Islet of Langerhans (tissue), 1 donor: ENCODE data around the gene BCL2.
A peak's percentile ranks its signal among the peaks of the same experiment; 100 is the strongest.

ENCODE experiments used
- FAIRE-seq: peaks from one replicate; lab custom pipeline; 2011; peaks lifted over from hg19 to GRCh38; lab: Jason Lieb, UNC

BCL2 gene

DNA sequence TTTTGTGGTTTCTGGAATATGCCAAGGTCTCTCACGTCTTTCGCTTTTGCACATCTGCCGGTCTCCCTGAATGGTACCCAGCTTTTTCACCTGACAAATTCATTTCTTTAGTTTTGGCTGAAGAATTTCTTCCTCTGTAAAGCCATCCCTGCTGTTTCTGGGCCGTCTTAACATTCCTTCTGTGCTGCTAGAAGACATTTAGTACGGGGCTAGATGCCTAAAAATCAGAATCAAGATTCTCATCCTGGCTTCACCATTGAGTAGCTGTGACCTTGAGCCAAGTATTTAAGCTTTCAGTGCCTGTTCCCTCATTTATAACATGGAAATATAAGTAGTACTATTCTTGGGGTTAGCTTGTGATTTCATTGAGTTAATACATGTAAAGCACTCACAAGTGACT is 6.4 kb upstream of the BCL2 start:
- FAIRE-seq, result no peak

DNA sequence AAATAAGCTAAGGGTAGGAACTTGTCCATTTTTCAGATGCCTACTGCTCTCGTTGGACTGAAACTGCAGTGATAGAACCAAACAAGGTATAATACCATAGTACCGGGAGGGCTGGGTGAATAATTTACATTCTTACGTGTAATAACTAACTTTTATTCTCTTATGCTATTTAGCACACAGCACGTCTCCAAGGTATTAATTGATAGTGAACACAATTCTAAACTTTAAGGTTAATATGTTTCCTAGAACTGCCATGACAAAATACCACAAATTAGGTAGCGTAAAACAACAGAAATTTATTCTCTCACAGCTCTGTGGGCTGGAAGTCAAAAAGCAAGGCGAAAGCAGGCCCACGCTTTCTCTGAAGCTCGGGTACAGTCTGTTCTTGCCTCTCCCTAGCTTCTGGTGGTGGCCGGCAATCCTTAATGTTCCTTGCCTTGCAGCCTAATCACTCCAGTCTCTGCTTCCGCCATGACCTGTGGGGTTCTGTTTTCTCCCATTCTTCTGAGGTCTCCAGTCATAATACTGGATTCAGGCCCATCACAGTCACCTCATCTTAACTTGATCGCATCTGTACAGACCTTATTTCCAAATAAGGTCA is 5.6 kb upstream of the BCL2 start:
- no peak for FAIRE-seq

DNA sequence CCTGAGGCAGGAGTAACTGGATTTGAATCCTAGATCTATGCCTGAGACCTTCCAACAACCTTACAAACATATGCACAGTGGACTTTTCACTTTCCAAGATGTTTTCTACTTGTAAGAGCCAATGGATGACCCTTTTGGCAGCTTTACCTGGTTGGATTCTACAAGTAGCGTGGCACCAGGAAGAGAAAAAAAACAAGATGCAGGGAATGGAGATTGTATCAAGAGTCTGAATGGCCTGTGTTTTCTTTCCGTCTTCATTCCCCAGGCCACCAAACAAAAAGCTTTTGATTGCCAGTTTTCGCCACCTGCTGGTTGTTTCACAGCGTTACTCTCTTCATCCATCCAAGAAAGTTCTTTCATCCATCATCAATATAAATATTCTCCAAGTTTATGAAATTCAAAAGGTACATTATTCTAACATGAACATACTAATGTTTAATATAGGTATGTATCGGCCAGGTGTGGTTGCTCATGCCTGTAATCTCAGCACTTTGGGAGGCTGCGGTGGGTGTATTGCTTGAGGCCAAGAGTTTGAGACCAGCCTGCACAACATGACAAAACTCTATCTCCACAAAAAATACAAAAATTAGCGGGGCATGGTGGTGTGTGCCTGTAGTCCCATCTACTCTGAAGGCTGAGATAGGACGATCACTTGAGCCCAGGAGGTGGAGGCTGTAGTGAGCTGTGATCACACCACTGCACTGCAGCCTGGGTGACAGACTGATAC is 3.5 kb upstream of the BCL2 start:
- peak; percentile 49 for FAIRE-seq

DNA sequence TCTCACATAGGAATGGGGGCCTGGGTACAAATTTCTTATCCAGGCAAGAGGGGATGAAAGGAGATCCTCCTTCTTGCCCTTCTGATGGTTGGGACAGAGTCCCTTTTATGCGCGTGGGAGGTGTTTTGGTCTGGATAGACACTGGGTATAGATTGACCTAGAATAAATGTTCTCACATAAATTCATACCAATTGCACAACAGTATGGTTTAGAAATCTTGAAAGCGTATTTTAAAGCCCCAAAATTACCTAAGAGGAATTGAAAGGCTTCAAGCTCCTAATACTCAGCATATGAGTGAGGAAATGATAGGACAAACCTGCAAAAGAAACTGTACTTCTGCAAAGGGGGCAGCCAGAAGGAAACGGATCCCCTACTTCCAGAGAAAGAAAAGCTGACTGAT is 2.6 kb upstream of the BCL2 start:
- FAIRE-seq, result no peak

DNA sequence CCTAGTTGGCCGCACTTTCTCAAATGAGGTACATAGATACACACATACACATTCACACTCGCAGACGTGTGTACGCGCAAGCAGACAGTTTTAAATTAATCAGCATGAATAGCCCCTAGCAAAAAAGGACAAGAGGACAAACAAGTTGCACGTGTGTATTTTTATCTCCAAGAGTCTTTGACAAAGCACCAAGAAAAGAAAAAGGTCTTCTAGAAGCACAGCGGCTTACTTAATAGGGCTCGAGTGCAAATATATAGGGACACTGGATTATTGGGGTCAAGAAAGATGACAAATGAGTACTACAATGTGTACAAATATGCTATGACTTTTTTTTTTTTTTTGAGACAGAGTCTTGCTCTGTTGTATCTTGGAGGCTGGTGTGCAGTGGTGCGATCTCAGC is 1.7 kb upstream of the BCL2 start:
- FAIRE-seq, result no peak

DNA sequence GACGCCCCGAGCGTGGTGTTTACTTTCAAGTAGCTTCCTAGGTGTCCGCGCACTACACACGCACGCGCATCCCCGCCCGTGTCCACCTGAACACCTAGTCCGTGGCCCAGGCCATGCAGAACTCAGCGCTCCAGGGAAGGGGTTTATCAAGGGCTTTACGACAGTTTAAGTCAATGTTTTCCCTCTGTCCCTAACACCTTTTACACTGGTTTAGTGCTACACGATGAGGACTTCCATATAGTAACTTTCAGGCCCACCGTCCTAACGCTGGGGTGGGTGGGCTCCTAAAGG is 1.4 kb upstream of the BCL2 start:
- no peak for FAIRE-seq

DNA sequence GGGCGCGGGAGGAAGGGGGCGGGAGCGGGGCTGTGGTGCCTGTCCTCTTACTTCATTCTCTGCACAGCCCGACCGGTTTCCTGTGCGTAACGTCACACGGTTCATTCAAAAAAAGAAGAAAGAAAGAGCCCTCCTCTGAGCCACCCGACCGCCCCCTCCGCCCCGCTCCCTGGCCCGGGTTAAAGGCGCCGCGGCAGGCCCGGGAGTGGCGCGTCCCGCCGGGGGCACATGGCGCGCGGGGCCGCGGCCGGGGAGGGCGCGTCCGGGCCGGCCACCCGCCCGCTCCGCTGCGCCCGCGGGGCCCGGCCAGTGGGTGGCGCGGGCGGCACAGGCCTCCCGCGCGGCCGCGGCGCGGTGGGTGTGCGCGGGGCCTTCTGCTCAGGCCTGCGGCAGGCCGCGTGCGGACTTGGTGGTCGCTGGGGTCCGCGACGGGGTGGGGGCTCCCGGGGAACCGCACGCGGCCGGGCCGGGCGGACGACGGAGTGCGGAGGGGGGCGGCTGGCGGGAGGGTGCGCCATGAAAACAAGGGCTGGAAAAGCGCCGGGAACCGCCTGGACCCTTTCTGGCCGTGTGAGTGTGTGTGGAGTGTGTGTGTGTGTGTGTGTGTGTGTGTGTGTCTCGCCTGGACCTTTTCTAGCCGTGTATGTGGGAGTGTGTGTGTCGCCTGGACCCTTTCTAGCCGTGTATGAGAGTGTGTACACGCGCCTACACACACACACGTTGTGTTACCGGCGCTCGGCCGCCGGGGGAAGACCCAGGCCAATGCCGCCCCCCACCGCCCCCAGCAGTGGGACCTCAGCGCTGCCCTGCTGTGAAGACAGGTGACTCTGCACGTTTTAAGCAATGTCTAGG is 780 bp upstream of the BCL2 start:
- no peak for FAIRE-seq

DNA sequence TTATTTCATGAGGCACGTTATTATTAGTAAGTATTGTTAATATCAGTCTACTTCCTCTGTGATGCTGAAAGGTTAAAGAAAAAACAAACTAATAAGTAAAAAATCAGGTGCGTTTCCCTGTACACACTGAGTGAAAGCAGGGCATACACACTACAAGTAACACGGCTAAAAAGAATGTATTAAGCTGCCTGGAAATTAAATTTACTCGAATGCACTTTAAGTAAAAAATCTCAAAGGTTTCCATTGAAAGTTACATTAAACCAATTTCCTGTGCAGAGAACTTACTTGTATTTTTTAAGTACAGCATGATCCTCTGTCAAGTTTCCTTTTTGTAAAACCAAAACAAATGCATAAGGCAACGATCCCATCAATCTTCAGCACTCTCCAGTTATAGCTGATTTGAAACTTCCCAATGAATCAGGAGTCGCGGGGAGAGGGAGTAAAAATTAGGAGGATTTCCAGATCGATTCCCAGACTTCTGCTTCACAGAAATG is 633 bp downstream of the BCL2 start:
- FAIRE-seq, result no peak

DNA sequence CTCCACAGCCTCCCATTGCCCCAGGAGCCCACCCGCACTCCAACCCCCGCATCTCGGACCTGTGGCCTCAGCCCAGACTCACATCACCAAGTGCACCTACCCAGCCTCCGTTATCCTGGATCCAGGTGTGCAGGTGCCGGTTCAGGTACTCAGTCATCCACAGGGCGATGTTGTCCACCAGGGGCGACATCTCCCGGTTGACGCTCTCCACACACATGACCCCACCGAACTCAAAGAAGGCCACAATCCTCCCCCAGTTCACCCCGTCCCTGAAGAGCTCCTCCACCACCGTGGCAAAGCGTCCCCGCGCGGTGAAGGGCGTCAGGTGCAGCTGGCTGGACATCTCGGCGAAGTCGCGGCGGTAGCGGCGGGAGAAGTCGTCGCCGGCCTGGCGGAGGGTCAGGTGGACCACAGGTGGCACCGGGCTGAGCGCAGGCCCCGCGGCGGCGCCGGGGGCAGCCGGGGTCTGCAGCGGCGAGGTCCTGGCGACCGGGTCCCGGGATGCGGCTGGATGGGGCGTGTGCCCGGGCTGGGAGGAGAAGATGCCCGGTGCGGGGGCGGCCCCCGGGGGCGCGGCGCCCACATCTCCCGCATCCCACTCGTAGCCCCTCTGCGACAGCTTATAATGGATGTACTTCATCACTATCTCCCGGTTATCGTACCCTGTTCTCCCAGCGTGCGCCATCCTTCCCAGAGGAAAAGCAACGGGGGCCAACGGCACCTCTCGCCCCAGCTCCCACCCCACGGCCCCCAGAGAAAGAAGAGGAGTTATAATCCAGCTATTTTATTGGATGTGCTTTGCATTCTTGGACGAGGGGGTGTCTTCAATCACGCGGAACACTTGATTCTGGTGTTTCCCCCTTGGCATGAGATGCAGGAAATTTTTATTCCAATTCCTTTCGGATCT is 1.3 kb downstream of the BCL2 start:
- no peak for FAIRE-seq

DNA sequence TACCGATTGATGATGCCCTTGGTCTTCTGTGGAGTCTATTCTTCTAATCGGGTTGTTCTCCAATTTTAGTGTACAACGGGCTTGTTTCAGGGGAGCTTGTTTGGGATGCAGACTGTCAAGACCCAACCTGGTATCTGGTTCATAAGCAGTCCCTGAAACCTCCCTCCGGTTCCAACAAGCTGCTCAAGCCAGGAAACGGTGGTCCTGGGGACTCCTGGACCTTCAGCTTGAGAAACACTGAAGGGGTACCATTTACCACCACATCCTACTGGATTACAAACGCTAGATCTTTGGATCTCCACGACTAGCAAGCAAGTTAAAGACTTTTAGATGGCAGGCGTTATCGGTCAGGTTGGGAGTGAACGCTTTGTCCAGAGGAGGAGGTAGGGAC is 2.0 kb downstream of the BCL2 start:
- FAIRE-seq, result no peak

DNA sequence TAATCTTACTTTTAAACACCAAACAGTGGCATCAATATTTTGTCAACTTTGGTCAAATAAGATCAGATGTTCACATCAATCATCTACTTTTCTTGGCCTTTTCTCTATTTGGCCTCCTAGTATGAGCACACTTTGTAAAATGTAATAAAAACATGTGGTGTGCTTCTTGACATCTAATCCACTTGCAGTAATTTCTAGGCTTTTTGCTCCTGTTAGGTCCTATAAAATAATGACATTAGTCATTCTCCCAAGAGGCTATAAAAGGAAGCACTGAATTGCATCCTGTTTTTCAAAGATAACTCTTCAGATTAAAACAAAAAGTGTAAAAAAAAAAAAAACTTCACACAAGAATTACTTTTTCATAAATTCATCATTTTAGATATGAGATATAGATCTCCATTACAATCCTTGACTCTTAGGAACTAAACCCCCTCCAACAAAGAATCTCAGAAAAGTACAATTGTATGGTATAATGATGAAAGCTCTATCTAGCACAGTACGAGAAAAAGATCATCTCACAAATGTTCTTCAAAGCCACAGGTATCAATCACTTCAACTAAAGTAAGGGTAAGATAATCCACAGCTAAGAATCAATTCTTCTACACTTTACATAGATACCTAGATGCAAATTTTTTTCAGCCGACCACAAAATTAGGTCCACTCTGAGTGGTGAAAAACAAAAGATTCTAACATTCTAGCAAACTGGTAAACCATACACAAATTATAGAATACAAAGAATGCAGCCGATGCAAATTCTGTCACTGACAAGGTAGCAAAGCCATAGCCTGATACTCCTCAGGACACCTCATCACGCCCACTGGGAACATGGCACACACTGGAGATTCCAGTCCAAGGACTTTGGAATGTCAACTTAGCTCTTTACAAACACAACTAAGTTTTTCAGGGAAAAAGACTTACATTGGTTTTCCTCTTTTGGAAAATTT is 2.7 kb downstream of the BCL2 start:
- peak; percentile 17 for FAIRE-seq

DNA sequence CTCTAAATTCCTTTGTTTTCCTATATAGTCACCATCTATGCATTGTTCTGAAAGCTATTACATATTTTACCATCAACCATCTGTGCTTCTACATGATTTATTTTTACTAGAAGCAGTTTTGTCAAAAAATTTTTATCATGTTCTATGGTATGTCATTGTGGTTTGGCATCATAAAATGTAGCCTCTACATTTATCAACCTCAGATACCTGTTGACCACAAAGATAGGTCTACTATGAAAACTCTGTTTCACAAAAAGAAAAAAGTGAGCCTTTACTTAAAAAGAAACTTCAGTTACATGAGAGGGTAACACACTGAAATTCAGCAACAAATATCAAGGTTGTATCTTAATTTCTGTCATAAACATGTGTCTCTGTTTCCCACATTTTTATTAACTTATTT is 3.7 kb downstream of the BCL2 start:
- FAIRE-seq, result no peak

DNA sequence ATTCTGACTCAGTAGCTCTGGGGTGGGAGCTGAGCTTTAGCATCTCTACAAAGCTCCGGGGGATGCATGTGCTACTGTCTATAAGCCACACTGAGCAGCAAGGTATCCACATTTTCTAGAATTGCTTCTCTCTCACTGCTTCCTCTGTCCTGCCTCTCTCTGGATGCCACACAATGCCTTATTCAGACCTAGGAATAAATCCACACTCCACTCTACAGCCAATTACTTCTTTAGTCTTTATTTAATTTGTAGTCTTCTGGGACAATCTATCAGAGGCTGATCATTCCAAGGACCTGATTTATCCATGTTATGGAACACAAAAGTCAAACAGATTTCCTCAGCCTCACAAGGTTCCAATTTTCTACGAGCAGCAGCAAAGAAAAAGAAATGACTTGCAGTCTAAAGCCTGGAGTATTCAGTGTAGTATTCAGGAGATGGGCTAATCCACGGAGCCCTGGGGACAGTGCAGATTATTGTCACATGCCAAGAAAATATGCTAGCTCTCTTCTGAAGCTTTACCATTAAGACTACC is 4.4 kb downstream of the BCL2 start:
- no peak for FAIRE-seq

DNA sequence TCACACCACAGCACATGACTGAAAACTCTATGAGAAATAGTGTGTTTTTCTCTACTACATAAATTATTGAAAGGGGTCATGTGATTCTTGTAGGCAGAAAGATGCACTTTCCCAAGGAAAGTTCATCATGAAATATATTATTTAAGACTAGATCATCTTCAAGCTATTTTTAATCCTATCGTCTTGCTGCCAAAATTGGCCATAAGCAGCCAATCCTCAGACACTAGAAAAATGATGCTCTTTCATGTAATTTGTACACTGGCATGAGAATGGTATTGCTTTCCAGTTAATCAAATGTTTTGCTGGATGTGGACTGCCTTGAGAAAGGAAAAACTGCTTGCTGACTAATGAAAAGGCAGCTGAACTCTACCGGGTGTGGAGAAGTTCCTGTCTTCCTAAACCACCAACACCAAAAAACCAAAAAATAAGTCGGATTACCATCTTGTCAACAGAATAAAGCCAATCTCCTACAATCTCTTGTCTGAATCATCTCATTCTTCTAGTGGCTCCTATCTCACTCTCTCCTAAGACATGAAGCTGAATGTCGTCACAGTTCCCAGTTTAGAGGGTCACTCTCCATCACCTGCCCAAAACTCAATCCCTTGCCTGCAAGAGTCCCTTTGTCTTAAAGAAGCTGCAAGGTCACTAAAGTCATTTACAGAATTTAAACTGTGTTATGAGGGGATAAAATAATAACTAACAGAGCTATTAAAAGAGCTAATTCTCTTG is 5.3 kb downstream of the BCL2 start:
- no peak for FAIRE-seq

DNA sequence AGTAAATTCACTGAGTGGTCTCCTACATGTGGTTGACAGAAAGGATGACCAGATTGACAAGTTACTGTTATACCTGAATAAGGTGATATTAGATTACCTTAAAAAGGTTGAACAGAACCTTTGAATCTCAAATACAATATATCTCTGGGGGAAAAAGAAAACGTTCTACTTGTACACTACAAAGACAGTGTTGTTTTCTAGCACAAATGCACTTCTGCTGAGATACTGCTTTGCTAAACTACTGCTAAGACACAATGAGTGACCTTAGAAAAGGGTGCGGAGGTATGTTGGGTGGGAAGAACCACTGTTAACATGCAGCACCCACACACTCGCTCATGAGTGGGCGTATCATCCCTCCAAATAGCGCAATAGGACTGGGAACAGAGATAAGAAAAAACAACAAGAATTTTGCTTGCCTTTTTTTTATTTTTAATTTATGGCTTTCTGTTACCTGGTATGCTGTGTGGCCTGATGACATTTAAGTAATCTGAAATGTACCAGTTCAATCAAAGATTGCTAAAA is 6.1 kb downstream of the BCL2 start:
- FAIRE-seq, result no peak

DNA sequence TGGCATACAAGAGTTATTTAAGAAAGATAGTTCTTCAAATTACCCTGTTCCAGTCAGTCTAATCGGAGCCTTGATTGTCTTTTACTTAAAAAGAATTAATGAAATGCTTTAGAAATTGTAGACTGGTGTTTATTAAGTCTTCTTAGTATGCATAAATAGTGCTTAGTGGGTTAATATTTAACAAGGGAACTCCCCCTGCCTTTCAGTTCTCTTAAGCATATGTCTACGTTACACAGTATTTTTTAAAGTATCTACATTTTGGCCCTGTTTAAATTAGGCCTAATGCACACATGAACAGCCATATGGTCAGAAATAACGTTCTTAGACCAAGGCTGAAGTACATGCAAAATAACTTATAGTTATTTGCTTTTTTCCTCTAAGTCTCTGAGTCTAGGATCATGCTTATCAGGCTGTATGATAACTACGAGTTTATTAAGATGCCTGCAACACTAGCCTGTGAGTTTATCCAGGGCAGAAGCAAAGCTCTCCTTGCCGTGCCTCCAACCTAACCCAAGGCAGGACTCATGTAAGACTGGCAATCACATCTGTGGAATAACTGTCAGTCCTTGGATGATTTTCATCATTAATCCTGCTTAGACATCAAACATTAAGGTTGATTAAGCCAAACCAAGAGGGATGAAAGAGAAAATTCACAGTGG is 6.7 kb downstream of the BCL2 start:
- FAIRE-seq, result no peak

DNA sequence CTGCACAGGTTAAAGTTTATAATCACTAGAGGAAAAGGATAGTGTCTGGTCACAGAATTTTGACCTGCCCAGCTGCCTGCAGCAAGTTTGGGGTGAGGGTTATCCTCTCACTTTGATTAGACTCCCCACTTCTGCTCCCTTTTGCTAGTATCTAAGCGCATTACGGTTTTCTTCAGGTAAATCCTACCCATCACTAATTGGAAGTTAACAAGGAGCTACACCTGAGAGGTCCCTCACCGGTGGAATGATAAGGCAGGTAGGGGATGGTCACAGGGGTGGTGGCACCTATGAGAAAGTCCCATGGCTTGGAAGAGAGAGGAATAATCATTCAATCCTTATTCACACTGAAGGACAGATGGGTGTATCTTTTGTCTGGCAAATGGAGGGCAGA is 7.6 kb downstream of the BCL2 start:
- no peak for FAIRE-seq

DNA sequence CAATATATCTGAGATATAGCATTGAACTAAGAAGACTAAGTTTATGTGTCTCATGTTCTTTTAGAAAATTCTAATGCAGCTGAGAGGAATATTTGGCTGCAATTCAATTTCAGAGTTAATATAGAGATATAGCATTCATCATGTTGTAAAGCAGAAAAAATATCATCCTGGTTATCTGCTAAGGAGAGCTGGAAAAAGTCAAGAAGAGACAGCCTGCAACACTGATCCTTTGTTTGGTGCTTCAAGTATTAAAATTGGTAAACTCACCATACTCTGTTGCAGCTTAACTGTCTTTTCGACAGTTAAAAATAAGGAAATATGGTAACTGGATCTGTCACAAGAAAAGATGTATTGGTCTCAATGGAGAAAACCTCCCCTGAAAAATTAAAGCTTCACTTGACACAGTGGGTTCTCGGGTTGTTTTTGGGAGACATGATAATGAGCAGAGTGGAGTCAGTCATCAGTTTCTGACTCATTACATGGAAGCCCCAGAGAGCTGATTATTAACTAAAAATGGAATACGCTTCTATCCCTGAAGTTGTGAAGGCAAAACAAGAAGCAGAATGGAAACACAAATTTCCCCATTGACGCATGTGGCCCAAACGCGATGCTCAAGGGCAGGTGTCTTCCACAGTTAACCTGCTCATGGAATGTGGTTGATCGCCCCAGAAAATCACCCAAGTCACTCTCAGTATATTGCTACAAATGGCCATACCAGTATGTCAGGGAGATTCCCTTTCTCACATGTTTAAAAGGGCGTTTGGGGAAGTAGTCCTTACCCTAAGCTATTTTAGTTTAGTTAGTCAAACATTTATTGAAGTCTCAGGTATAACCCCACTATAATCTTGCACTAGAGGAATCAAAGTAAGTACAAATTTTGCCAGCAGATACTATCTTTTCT is 8.2 kb downstream of the BCL2 start:
- FAIRE-seq, result no peak

DNA sequence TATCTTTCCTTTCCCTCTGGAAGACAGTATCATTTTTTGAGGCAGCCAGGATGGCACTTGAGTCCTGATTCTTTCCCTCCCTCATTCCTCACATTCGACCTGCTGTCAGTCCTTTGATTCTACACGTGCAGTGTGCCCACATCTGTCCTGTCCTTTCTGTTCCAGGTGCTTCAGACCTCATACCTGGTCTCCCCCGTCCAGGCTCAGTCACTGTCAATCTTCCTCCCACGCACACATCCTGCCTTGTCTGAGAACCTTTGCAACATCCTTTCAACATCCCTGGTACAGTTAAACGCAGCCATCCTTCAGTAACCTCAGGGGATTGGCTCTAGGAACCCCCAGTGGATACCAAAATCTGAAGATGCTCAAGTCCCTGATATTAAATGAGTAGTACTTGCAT is 10.1 kb downstream of the BCL2 start:
- FAIRE-seq, result no peak
